ENCODE results near the gene DNAJA2. TPM values are rescaled to one million over a fixed set of nuclear protein-coding genes. Genes with fewer than 3 reads are reported as not detected.

DNAJA2 gene
- total RNA-seq, 1 donor from 2014 or later: 76.1 TPM

GRCh38 chr16:46906360-46907060, 67.0 kb downstream of the DNAJA2 start:
- Histone ChIP-seq H3K4me3 (ENCODE audit: insufficient read depth, low read depth, low read length) (no peak overlapping the region), H2AFZ (ENCODE audit: low read depth, low read length) (no peak overlapping the region), H3K79me2 (ENCODE audit: insufficient read depth, low read length) (no peaks in the 10 kb centered on the region), H4K20me1 (ENCODE audit: insufficient read depth, low read length) (peaks cover 6% of the 10 kb centered on the region), H3K4me2 (ENCODE audit: low read length) (no peak overlapping the region), H3K4me1 (ENCODE audit: insufficient read depth, low read length) (no peaks in the 10 kb centered on the region), H3K9me3 (ENCODE audit: insufficient read depth, low read depth, low read length) (no peaks in the 10 kb centered on the region), H3K9ac (ENCODE audit: low read length) (no peak overlapping the region), H3K36me3 (ENCODE audit: insufficient read depth, low read length) (peaks cover 5% of the 10 kb centered on the region), H3K27ac (ENCODE audit: low read depth, low read length) (no peak overlapping the region), H3K27me3 (ENCODE audit: insufficient read depth, low read length) (no peaks in the 10 kb centered on the region)
- no peaks in the 10 kb centered on the region for H3K27me3 Mint-ChIP-seq (ENCODE audit: low read depth, unreplicated experiment)
- DNase-seq (ENCODE audit: low read depth) (no peak), FAIRE-seq (no peak)
- no peaks in the 10 kb centered on the region for H3K9me3 Mint-ChIP-seq (ENCODE audit: unreplicated experiment)
- no peak overlapping the region for H3K27ac Mint-ChIP-seq (ENCODE audit: unreplicated experiment)
- H3K4me3 Mint-ChIP-seq (ENCODE audit: unreplicated experiment): no peak overlapping the region
- peaks cover 24% of the 10 kb centered on the region for H3K36me3 Mint-ChIP-seq (ENCODE audit: low read depth, unreplicated experiment)
- TF ChIP-seq CTCF (IDR thresholded peaks at IDR 0.05; ENCODE audit: insufficient read depth, low read depth, low read length) (no peak), EZH2 (IDR thresholded peaks at IDR 0.05; ENCODE audit: insufficient read depth, low read length) (no peak)
- H3K4me1 Mint-ChIP-seq (ENCODE audit: low read depth, unreplicated experiment): peaks cover 7% of the 10 kb centered on the region

Other genes starting within 250 kb of the DNAJA2 start
- 0.82 and 1.3 TPM in 2 replicates for gene MYLK3, start 225.3 kb downstream of the DNAJA2 start, total RNA-seq
- 20.5 and 25.0 TPM in 2 replicates for gene C16orf87, start 142.5 kb downstream of the DNAJA2 start, total RNA-seq
- gene GPT2, start 89.3 kb downstream of the DNAJA2 start, total RNA-seq: 70.2 and 75.7 TPM in 2 replicates
- 10.8 and 17.1 TPM in 2 replicates for gene NETO2, start 170.3 kb upstream of the DNAJA2 start, total RNA-seq